ENCODE data around the gene PFKP.

- TF ChIP-seq POLR2A (IDR thresholded peaks at IDR 0.05) (no peak), POLR2AphosphoS5 (IDR thresholded peaks at IDR 0.05) (no peak), EP300 (IDR thresholded peaks at IDR 0.05) (no peak)
- TF ChIP-seq, protein P1, sequence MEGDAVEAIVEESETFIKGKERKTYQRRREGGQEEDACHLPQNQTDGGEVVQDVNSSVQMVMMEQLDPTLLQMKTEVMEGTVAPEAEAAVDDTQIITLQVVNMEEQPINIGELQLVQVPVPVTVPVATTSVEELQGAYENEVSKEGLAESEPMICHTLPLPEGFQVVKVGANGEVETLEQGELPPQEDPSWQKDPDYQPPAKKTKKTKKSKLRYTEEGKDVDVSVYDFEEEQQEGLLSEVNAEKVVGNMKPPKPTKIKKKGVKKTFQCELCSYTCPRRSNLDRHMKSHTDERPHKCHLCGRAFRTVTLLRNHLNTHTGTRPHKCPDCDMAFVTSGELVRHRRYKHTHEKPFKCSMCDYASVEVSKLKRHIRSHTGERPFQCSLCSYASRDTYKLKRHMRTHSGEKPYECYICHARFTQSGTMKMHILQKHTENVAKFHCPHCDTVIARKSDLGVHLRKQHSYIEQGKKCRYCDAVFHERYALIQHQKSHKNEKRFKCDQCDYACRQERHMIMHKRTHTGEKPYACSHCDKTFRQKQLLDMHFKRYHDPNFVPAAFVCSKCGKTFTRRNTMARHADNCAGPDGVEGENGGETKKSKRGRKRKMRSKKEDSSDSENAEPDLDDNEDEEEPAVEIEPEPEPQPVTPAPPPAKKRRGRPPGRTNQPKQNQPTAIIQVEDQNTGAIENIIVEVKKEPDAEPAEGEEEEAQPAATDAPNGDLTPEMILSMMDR (IDR thresholded peaks at IDR 0.05), result no peak
Observed at GRCh38 chr10:3100093-3100792, 32.9 kb downstream of the PFKP start.
